Measurements from ENCODE around the gene SETBP1.

The SETBP1 gene

DNA sequence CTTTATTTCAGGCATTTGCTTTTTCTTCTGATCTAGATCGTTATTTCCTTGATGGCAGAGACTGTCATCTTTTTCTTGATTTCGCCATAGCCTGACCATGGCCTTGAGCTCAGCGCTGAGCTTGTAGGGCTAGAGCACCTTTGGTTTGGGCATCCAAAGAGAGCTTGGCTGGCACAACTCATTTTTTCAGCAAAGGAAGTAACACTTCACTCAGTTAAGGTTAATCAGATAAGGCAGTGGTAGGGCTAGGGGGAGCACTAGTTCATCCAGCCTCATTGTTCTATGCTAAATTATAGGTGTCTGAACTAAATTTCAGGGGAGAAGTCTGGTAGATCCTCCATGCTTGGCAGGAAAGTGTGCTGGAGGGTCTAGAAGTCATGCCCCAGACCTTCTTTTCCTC is 125.0 kb downstream of the SETBP1 start:
- no peak for TF ChIP-seq CTCF (IDR thresholded peaks at IDR 0.05; ENCODE audit: low read depth, low read length, missing control alignments)
- no peak for DNase-seq (ENCODE audit: low read depth)

GRCh38 chr18:44807766-44808165 is 127.1 kb downstream of the SETBP1 start:
- no peak for TF ChIP-seq CTCF (IDR thresholded peaks at IDR 0.05; ENCODE audit: low read depth, low read length, missing control alignments)
- no peak for DNase-seq (ENCODE audit: low read depth)
- no peak overlapping the region for H3K4me3 ChIP-seq (ENCODE audit: low read depth, low read length)

More for the DNA sequence above, 125.0 kb downstream of the SETBP1 start:
- H3K4me3 ChIP-seq (ENCODE audit: low read depth, low read length): no peak overlapping the region

GRCh38 chr18:44811572-44812125 is 131.0 kb downstream of the SETBP1 start:
- no peak for DNase-seq (ENCODE audit: low read depth)
- no peak for TF ChIP-seq CTCF (IDR thresholded peaks at IDR 0.05; ENCODE audit: low read depth, low read length, missing control alignments)
- no peak overlapping the region for H3K4me3 ChIP-seq (ENCODE audit: low read depth, low read length)

DNA sequence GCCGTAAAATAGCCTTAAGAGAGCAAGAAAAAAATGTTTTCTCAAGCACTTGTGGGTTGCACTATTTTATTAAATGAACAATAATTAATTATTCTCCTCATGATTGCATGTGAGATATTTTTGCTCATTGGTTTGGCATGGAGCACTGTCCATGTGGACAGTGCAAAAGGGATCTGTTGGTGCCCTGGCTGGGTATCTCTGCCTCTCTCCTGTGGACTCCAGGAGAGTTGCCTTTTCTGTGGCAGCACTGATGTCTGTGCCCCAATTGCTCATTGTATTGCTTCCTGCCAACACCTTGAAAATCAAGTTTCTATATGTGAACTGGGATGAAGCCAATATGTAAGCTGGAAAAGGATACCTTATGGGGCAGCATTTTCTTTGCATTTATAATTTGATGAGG is 131.7 kb downstream of the SETBP1 start:
- no peak for TF ChIP-seq CTCF (IDR thresholded peaks at IDR 0.05; ENCODE audit: low read depth, low read length, missing control alignments)
- H3K4me3 ChIP-seq (ENCODE audit: low read depth, low read length): no peak overlapping the region
- DNase-seq (ENCODE audit: low read depth): no peak

DNA sequence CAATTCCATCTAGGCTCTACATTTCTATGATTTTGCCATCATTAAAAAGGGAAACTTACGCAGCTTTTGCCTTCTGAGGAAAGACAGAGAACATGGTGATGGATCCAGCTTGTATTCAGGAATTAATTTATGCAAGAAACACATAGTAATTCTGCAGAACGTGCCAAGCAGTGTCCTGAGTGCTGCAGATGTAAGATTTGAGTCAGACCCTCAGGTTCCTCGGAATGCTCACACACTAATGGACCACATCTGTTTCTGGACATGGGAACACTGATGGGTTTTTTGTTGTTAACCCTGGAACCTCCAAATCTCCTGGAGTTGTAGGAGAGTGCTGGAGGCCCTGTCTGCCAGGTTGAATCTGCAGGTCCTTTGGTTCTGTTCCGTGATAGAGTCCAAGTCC is 132.9 kb downstream of the SETBP1 start:
- no peak for TF ChIP-seq CTCF (IDR thresholded peaks at IDR 0.05; ENCODE audit: low read depth, low read length, missing control alignments)
- no peak overlapping the region for H3K4me3 ChIP-seq (ENCODE audit: low read depth, low read length)
- no peak for DNase-seq (ENCODE audit: low read depth)

- DNase-seq (ENCODE audit: low read depth): no peak
- TF ChIP-seq CTCF (IDR thresholded peaks at IDR 0.05; ENCODE audit: low read depth, low read length, missing control alignments): no peak
- no peak overlapping the region for H3K4me3 ChIP-seq (ENCODE audit: low read depth, low read length)
Observed at GRCh38 chr18:44815108-44815507, 134.4 kb downstream of the SETBP1 start.

- no peak overlapping the region for H3K4me3 ChIP-seq (ENCODE audit: low read depth, low read length)
- DNase-seq (ENCODE audit: low read depth): no peak
- no peak for TF ChIP-seq CTCF (IDR thresholded peaks at IDR 0.05; ENCODE audit: low read depth, low read length, missing control alignments)
Observed at GRCh38 chr18:44816050-44816449, 135.4 kb downstream of the SETBP1 start.

All from GM12864 (cell line).